KMS-11 (cell line): ENCODE results near the gene PTCRA.
"Not testable (repeated sequence)": the region's sequence is repeated elsewhere in the genome, so short reads cannot be mapped to it uniquely, and the experiment has no call there.

ENCODE experiments used
- H2AFZ ChIP-seq: fragments of 200-600 bp; sonication (generic); 2 replicates; pipeline ENCODE4 v1.6.1; 2016; ENCODE audit warnings: antibody characterized with exemption, mixed run types, low read depth
- H3K27ac ChIP-seq: fragments of 200-600 bp; sonication (generic); 2 replicates; pipeline ENCODE4 v1.6.1; 2016; ENCODE audit warnings: mild to moderate bottlenecking, mixed run types
- H3K27me3 ChIP-seq: fragments of 200-600 bp; sonication (generic); 2 replicates; pipeline ENCODE4 v1.6.1; 2017; ENCODE audit warnings: mild to moderate bottlenecking, low read depth, mixed run types, moderate library complexity; ENCODE audit not compliant: insufficient read depth
- H3K36me3 ChIP-seq: fragments of 200-600 bp; sonication (generic); 2 replicates; pipeline ENCODE4 v1.6.1; 2017; ENCODE audit warnings: mild to moderate bottlenecking, mixed run types; ENCODE audit not compliant: insufficient read depth
- H3K4me1 ChIP-seq: fragments of 200-600 bp; sonication (generic); 2 replicates; pipeline ENCODE4 v1.6.1; 2016; ENCODE audit warnings: mild to moderate bottlenecking, low read depth, mixed run types; ENCODE audit not compliant: poor library complexity, severe bottlenecking
- H3K4me2 ChIP-seq: fragments of 200-600 bp; sonication (generic); 2 replicates; pipeline ENCODE4 v1.7.0; 2016; ENCODE audit warnings: mild to moderate bottlenecking, mixed run types
- H3K4me3 ChIP-seq: fragments of 200-600 bp; sonication (generic); IDR thresholded peaks from 2 replicates; pipeline ENCODE4 v1.6.1; 2017; ENCODE audit warnings: low read depth, low read length, mixed read lengths; ENCODE audit not compliant: insufficient read depth
- H3K79me2 ChIP-seq: fragments of 200-600 bp; sonication (generic); 2 replicates; pipeline ENCODE4 v1.6.1; 2016; ENCODE audit warnings: low read depth, mixed run types; ENCODE audit not compliant: insufficient read depth
- H3K9ac ChIP-seq: fragments of 200-600 bp; sonication (generic); 2 replicates; pipeline ENCODE4 v1.6.1; 2016; ENCODE audit warnings: mild to moderate bottlenecking, mixed run types
- H4K20me1 ChIP-seq: fragments of 200-600 bp; sonication (generic); 2 replicates; pipeline ENCODE4 v1.6.1; 2016; ENCODE audit warnings: mild to moderate bottlenecking, mixed run types; ENCODE audit not compliant: insufficient read depth
- CTCF ChIP-seq: fragments of 200-600 bp; sonication (generic); conservative IDR thresholded peaks from 2 replicates; pipeline ENCODE4 v1.6.1; 2017; ENCODE audit warnings: low read depth, mild to moderate bottlenecking, antibody characterized with exemption, low read length, moderate library complexity, mixed read lengths

The PTCRA gene

DNA sequence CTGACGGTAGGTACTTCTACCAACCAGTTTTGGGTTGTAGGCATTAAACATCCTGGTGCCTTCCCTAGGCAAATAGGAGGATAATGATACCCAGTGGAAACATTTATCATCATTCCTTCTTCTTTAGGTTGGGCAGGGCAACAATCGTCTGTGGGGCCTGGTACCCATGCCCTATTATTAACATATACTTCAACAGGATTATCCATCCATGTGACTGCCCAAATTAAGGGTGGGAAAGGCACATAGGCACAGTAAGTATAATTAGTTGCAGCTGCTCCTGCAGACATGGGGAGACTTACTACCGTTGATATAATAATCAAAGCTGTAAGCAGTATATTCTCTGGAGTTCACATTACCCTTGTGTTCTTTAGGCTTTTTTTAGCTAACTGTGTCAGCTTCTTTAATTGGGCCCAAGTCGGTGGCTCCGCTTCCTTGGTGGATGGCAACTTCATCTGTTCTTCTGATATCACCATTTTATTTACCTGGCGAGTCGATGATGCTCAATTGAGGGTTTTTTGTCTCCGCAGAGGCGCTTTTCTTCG lies 19.6 kb upstream of the PTCRA start:
- TF ChIP-seq CTCF: no peak
- no peak overlapping the region for H2AFZ ChIP-seq
- H3K36me3 ChIP-seq: no peaks in the 10 kb centered on the region
- no peaks in the 10 kb centered on the region for H3K79me2 ChIP-seq
- H3K4me1 ChIP-seq: peaks cover 4% of the 10 kb centered on the region
- no peak overlapping the region for H3K4me2 ChIP-seq
- H3K27me3 ChIP-seq: no peaks in the 10 kb centered on the region
- no peaks in the 10 kb centered on the region for H4K20me1 ChIP-seq
- H3K4me3 ChIP-seq: no peak overlapping the region
- no peak overlapping the region for H3K27ac ChIP-seq
- H3K9ac ChIP-seq: no peak overlapping the region

DNA sequence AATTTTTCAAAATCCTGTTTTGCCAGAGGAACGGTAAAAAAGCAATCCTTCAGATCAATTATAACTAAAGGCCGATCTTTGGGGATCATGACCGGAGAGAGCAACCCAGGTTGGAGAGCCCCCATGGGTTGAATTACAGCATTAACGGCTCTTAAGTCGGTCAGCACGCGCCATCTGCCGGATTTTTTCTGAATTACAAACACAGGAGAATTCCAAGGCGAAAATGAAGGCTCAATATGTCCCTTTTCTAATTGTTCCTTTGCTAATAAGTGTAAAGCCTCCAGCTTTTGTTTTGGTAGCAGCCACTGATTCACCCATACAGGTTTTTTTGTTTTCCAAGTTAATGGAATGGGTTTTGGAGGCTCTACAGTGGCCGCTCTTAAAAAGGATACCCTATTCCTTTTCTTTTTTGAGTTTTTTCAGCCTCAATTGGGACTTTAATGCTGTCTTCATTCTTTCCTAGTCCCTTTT lies 16.9 kb upstream of the PTCRA start:
- H2AFZ ChIP-seq: no peak overlapping the region
- no peak overlapping the region for H3K4me3 ChIP-seq
- H3K27me3 ChIP-seq: no peaks in the 10 kb centered on the region
- H3K36me3 ChIP-seq: no peaks in the 10 kb centered on the region
- no peak overlapping the region for H3K27ac ChIP-seq
- no peaks in the 10 kb centered on the region for H4K20me1 ChIP-seq
- H3K4me2 ChIP-seq: no peak overlapping the region
- H3K9ac ChIP-seq: no peak overlapping the region
- H3K4me1 ChIP-seq: no peaks in the 10 kb centered on the region
- H3K79me2 ChIP-seq: no peaks in the 10 kb centered on the region
- peak; percentile 84 for TF ChIP-seq CTCF

GRCh38 chr6:42899871-42900270 lies 16.0 kb upstream of the PTCRA start:
- Histone ChIP-seq H3K4me1 (no peaks in the 10 kb centered on the region), H3K27me3 (no peaks in the 10 kb centered on the region), H3K4me3 (no peak overlapping the region), H3K4me2 (no peak overlapping the region), H4K20me1 (no peaks in the 10 kb centered on the region), H3K79me2 (no peaks in the 10 kb centered on the region), H2AFZ (no peak overlapping the region), H3K36me3 (no peaks in the 10 kb centered on the region), H3K9ac (no peak overlapping the region), H3K27ac (no peak overlapping the region)
- TF ChIP-seq CTCF: no peak

DNA sequence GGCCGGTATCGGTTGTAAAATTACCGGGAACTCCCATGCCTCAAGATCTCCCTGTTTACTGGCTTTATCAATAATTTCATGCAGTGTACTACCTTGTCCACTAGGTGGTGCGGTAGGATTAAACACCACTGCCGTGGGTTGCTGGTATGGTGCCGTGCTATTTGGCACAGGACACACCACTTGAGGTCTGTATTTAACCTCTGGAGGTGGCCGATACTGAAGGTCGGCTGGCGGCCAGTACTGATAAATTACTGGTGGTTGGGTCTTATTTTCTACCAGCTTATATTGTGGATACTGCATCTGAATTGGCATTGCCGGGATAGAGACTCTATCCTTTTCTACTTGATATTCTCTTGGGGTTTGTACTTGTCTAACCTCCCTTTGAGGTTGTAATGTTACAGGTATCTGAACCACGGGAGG lies 14.3 kb upstream of the PTCRA start:
- Histone ChIP-seq H3K27me3 (no peaks in the 10 kb centered on the region), H3K4me2 (peak overlapping the region; percentile 40; the same call in 1 of the 2 replicates)

DNA sequence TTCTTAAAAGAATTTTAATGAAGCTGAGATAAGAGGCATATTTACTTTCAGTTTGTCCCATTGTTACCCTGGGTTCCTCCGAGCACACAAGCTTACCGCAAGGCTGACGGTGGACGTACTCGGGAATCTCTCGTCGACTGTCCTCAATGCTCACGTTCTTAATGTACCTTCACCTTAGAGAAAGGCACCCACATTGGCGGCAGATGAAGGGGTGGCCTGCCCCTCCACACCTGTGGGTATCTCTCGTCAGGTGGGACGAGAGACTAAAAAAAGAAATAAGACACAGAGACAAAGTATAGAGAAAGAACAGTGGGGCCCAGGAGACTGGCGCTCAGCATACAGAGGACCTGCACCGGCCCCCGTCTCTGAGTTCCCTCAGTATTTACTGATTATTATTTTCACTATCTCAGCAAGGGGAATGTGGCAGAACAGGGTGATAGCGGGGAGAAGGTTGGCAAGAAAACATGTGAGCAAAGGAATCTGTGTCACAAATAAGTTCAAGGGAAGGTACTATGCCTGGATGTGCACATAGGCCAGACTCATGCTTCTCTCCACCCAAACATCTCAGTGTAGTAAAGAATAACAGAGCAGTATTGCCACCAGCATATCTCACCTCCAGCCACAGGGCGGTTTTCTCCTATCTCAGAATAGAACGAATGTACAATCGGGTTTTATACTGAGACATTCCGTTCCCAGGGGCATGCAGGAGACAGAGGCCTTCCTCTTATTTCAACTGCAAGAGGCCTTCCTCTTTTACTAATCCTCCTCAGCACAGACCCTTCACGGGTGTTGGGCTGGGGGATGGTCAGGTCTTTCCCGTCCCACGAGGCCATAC lies 13.2 kb upstream of the PTCRA start:
- not testable (repeated sequence) for H3K4me1 ChIP-seq, H2AFZ ChIP-seq, H3K4me3 ChIP-seq, H3K4me2 ChIP-seq, H3K9ac ChIP-seq, H4K20me1 ChIP-seq, H3K27me3 ChIP-seq, H3K27ac ChIP-seq, H3K79me2 ChIP-seq, H3K36me3 ChIP-seq

More for the DNA sequence above, 14.3 kb upstream of the PTCRA start:
- Histone ChIP-seq H3K27ac (no peak overlapping the region), H2AFZ (peak overlapping the region; percentile 65), H4K20me1 (no peaks in the 10 kb centered on the region), H3K79me2 (no peaks in the 10 kb centered on the region), H3K9ac (no peak overlapping the region), H3K4me3 (no peak overlapping the region), H3K4me1 (no peaks in the 10 kb centered on the region), H3K36me3 (no peaks in the 10 kb centered on the region)
- TF ChIP-seq CTCF: peak; percentile 90
